DMS 273 (cell line): ENCODE results near the gene MAP2K4.

Source experiments
- DNase-seq: peaks from one replicate; lab custom pipeline; 2025; ENCODE audit not compliant: unreplicated experiment; lab: John Stamatoyannopoulos, UW

MAP2K4 gene

DNA sequence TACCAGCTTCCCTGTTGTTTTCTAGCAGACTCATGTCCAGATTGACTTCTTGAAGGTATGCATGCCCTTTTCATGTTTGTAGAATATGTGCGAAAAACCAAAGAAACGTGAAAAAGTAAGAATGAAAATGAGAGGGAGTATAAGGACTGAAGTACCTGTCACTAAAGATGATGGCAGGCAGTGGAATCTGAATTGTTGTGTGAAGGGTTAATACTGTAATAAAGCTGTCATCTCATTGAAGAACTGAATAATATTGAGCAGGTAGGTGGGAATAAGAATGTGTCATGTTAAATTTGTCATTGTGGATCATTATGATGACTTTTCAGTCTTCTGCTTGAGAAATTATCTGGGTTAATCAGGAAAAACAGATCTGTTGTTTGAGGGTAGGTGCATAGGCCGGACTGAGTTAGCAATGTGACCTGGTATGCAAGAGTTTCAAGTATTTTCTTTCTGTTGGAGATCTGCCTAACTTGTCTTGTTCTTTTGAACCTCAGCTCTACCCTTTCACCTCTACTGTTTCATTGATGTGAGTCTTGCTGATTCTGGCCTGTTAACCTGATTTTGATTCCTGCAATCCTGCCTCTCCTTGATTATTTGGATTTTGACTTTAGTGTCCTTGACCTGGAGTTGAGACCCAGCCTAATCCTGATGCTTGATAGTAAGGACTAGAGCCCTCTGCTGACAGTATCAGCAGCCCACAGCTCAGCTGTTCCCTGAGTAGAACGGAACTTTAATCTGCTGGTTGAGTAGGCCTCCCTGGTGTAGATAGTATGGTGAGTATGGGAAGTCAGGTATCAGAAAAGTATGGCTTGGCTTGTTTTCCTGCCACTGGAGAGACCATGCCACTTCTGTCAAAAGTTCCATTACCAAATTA, 64.6 kb downstream of the MAP2K4 start:
- no peak for DNase-seq

- DNase-seq = no peak
Measured at GRCh38 chr17:12088035-12088434, 67.4 kb downstream of the MAP2K4 start.

DNA sequence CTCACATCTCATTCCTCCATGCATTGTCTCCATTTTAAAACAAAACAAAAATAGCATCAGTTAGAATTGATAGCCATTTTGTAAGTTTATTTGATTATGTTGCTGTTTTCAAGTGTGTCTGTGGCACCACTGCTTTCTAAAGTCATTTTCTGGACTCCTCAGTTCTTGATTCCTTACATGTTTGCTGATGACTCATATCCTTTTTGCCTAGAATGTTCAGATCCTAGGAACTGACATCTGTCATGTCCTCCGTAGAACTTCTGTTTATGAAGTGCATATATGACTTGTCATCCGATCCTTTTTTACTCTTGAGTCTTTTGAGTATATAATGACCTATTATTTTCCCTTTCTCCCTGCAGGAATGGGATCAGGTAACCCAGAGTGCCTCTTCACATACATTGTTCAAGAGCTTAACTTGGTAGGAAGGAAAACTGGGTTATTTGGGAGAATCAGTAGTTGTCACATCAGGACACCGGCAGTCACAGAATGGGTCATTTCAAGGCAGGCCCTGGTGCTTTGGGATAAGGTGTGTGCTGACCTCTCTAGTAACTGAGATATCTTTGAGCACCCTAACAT, 69.2 kb downstream of the MAP2K4 start:
- DNase-seq = peak; percentile 3

DNA sequence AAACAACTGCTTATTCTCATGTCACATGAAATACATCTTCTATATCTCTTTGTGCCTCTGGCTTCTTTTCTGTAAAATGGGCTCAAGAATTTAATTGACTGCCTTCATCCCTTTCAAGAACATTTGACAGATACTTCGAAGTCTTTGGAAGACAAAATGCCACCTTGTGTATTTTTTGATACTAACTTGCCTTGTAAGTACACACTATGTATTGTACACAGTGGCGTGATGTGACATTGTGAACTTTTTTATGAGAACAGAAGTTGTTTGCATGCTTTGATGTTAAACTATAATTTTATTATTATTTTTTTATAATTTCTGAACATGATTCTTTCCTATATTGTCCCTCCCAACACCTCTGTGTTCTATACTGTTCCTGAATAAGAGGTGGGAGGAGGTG, 73.7 kb downstream of the MAP2K4 start:
- DNase-seq = no peak

- DNase-seq = no peak
Measured at GRCh38 chr17:12095522-12095921, 74.8 kb downstream of the MAP2K4 start.

- no peak for DNase-seq
Measured at GRCh38 chr17:12097326-12097725, 76.6 kb downstream of the MAP2K4 start.

DNA sequence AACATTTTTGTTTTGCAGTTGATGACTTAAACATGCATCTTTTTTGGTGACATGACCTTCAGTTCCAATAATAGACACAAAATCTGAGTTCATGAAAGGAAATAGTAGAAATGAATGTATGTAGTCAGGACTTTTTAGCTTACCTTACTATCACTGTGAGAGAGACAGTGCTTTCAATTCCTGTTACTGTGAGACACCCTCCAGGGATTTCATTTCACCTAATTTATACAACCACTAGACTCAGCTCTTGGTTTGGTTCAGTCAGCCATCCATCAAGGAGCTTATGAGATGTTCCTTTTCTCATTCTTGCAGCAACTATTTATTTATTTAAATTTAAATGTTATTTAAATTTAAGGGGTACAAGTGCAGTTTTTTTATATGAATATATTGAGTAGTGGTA, 77.9 kb downstream of the MAP2K4 start:
- no peak for DNase-seq

- DNase-seq = no peak
Measured at GRCh38 chr17:12099412-12099811, 78.7 kb downstream of the MAP2K4 start.

GRCh38 chr17:12104831-12105230, 84.2 kb downstream of the MAP2K4 start:
- no peak for DNase-seq

DNA sequence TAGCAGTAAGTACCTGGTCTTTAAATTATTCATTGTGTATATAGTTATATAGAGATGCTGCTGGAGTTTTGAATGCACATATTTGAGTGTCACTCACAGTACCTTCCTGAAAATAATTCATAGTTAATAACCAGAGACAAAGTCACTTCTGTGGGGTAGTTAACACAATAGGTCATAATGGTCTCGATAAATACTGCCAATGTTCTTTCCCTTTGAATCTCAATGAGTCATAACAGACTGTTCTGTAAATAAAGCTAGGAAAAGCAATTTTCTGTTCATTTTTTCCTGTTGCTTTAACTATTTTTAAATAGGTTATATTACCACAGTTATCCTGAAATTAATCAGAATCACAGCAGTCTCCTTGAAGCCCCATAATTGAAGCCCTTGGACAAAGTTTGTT, 87.2 kb downstream of the MAP2K4 start:
- no peak for DNase-seq

- no peak for DNase-seq
Measured at GRCh38 chr17:12110906-12111305, 90.2 kb downstream of the MAP2K4 start.

DNA sequence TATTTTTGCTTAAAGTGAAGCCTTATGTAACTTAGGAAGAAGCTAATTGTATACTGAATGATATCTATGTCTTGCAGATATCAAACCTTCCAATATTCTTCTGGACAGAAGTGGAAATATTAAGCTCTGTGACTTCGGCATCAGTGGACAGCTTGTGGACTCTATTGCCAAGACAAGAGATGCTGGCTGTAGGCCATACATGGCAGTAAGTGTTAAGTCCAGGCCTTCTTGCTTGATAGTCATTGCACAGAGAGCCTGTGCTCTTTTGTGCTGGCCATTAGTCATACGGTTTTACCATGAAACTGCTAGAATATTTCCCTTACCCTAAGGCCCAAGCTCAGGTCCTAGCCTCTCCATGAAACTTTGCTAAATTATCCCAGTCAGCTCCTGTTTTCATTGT, 92.5 kb downstream of the MAP2K4 start:
- DNase-seq = no peak

DNA sequence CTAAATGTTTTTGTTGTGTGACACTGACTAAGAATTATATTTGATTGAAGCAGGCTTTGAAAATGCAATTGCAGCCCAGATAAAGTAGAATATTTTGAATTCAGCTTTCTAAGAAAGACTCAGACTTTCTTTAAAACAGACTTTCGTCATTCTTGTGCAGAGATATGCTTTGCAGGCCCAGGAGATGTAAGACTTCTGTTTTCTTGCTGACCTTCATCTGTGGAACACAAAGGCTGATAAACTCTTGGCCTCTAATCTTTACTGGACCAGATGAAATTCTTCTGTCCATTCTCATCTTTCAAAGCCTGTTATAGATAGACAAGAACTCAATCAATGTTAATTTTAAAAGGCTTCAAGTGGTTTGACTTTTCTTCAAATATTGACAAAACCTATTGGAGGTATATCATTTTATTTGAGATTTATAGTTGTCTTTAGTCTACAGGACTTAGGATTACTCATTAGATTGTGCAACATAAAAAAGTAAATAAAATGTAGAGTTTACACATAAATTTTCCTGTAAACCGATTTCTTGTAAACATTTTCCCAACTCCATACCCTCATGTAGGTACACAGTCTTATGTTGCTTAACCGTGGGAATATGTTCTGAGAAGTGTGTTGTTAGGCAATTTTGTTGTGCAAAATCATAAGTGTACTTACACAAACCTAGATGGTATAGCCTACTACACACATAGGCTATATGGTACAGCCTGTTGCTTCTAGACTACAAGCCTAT, 94.2 kb downstream of the MAP2K4 start:
- DNase-seq = no peak

DNA sequence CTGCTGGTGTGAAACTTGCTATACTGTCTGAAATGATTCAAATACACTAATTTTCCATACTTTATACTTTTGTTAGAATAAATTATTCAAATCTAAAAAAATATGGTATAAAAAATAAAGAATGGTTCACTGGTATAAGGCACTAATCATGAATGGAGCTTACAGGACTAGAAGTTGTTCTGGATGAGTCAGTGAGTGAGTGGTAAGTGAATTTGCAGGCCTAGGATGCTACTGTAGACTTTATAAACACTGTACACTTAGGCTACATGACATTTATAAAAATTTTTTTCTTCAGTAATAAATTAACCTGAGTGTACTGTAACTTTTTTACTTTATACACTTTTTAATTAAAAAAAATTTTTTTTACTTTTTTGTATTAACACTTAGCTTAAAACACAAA, 95.5 kb downstream of the MAP2K4 start:
- no peak for DNase-seq

DNA sequence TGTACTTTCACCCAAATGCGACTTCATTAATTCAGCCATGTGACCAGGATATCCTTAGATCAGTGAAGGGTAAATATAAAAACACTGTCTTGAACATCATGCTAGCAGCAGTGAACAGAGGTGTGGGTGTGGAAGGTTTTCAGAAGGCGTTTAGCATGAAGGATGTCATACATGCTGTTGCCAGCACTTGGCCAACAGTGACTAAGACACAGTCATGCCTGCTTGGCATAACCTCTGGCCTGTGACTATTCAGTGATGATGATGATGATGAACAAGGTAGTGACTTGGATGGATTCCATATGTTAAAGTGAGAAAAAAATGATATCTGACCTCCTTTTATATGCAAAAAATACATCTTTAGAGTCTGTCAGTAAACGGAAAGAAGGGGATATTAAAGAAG, 97.9 kb downstream of the MAP2K4 start:
- DNase-seq = no peak

DNA sequence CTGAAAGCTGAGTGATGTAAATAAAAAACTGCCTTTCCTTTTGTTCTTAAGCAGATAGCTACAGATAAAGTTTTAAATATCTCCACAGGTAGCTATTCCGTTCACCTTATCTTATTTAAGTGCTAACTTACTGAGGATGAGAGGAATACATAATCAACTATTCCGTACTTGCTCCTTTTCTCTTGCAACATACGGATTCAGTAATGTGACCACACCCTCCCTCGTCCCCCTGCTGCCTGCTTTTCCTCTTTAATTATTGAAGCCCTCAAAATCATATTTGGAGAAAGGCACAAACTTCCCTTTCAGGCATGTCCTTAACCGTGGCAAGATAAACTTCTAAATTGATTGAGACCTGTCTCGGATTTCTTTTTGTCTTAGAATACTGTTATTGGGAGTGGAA, 101.4 kb downstream of the MAP2K4 start:
- DNase-seq = no peak

- DNase-seq = no peak
Measured at GRCh38 chr17:12127177-12127576, 106.5 kb downstream of the MAP2K4 start.

DNA sequence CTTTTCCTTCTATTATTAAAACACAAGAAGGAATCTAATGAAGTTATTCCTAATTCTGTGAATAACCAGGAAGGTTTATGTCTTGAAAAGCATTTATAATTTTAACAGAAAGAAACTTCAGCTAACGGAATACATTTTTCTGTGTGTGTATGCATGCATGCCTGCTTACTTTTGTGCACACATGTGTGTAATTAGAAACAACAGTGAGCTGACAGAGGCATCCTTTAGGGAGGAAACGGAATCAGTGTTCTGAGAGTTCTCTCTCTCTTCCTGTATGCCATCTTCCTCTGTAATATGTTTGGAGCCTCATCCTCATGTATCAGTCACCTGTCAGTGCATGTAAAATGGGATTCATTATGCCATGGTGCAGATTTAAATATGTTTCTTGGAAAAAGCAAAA, 107.0 kb downstream of the MAP2K4 start:
- no peak for DNase-seq

GRCh38 chr17:12128946-12129345, 108.3 kb downstream of the MAP2K4 start:
- no peak for DNase-seq

DNA sequence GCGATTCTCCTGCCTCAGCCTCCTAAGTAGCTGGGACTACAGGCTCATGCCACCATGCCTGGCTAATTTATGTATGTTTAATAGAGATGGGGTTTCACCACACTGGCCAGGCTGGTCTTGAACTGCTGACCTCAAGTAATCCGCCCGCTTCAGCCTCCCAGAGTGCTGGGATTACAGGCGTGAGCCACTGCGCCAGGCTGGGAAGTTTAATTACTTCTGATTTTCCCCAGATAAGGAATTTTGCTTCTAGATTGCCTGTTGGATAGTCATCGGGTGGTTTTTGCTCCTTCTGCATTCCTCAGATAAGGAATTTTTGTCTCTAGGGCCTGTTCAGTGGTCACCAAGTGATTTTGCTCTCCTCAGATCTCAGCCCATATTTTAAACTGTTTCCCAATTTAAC, 112.5 kb downstream of the MAP2K4 start:
- no peak for DNase-seq

DNA sequence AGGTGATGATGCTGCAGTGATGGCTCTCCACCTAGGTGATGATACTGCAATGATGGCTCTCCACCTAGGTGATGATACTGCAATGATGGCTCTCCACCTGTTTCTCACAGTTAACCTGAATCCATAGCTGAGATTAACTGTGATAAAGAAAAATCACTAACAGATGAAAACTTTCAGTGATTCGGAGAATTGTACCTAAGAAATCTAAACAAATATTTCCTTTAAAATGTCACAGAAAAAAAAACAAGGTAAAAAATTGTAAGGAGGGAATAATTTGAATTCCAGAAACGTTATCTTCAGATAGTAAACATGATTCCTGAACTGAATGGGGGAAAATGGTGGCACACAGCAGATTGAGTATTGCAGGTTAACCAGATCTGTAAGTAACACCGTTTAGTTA, 113.4 kb downstream of the MAP2K4 start:
- DNase-seq = no peak

DNA sequence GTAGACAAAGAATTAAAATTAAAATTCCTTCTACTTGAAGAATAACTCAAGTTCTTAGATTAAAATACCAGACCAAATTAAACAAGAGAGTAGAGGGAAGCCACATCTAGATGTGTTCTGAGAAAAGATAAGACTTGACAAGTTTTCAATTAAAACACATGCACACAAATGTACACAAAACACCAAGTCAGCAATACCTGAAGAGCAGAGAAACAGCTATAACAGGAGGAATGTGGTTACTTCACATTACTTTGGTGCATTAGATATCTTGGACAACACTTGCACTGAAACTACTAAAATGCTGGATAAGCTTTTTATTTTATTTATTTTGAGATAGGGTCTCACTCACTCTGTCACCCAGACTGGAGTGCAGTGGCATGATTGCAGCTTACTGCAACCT, 113.9 kb downstream of the MAP2K4 start:
- DNase-seq = no peak
